Hematopoietic multipotent progenitor cell (in vitro differentiated cells): Measurements from ENCODE around the gene INPP4B. TPM values are rescaled to one million over a fixed set of nuclear protein-coding genes. Genes with fewer than 3 reads are reported as not detected.
"Not testable (repeated sequence)": the region's sequence is repeated elsewhere in the genome, so short reads cannot be mapped to it uniquely, and the experiment has no call there.

Experiments used
- DNase-seq, 3 donors: peaks; one replicate each; pipeline ENCODE4 v3.0.0-alpha.2; 2011 to 2015; ENCODE audit warnings: low read depth in 2 of 3, low spot score in 2 of 3
- total RNA-seq: library from RNA; depleted of rRNA; stranded (reverse); fragments of >200 nt; gene quantifications from one replicate; pipeline ENCODE4 v1.2.3, GENCODE V29; 2012

The INPP4B gene
- total RNA-seq, 1 donor, result 24.5 TPM

GRCh38 chr4:142696334-142697122 is 149.6 kb downstream of the INPP4B start:
- DNase-seq, result peak in 2 of 3 donors; percentile 41 to 63

- DNase-seq, result no peak
These were observed 155.5 kb downstream of the INPP4B start for GRCh38 chr4:142690406-142691163.

- DNase-seq, result no peak
These were observed 158.4 kb downstream of the INPP4B start for GRCh38 chr4:142687547-142688275.

GRCh38 chr4:142686081-142686480 is 160.0 kb downstream of the INPP4B start:
- peak in 1 of 3 donors; percentile 37 for DNase-seq

- no peak for DNase-seq
These were observed 162.1 kb downstream of the INPP4B start for GRCh38 chr4:142683997-142684396.

GRCh38 chr4:142683503-142683902 is 162.6 kb downstream of the INPP4B start:
- DNase-seq, result no peak

- DNase-seq, result no peak
These were observed 174.6 kb downstream of the INPP4B start for GRCh38 chr4:142671516-142671915.

- no peak for DNase-seq
These were observed 182.3 kb downstream of the INPP4B start for GRCh38 chr4:142663828-142664227.

- DNase-seq, result no peak
These were observed 185.4 kb downstream of the INPP4B start for GRCh38 chr4:142660728-142661127.

GRCh38 chr4:142656178-142656577 is 189.9 kb downstream of the INPP4B start:
- DNase-seq, result peak in 2 of 3 donors; percentile 37 to 68

GRCh38 chr4:142648378-142648777 is 197.7 kb downstream of the INPP4B start:
- no peak for DNase-seq

- DNase-seq, result peak in 2 of 3 donors; percentile 9 to 48
These were observed 200.5 kb downstream of the INPP4B start for GRCh38 chr4:142645475-142646108.

GRCh38 chr4:142644628-142645027 is 201.5 kb downstream of the INPP4B start:
- not testable (repeated sequence) for DNase-seq

GRCh38 chr4:142637614-142638013 is 208.5 kb downstream of the INPP4B start:
- DNase-seq, result no peak

- DNase-seq, result no peak
These were observed 214.3 kb downstream of the INPP4B start for GRCh38 chr4:142631836-142632235.

GRCh38 chr4:142615324-142615665 is 230.8 kb downstream of the INPP4B start:
- no peak for DNase-seq

GRCh38 chr4:142614621-142615323 is 231.3 kb downstream of the INPP4B start:
- DNase-seq, result no peak

GRCh38 chr4:142607976-142608375 is 238.1 kb downstream of the INPP4B start:
- DNase-seq, result no peak

GRCh38 chr4:142600952-142601351 is 245.1 kb downstream of the INPP4B start:
- DNase-seq, result no peak

- no peak for DNase-seq
These were observed 248.0 kb downstream of the INPP4B start for GRCh38 chr4:142598132-142598531.
